Dendritic cell treated with granulocyte-macrophage colony-stimulating factor and Interleukin-4, amounts not matched to agents 40 ng/mL and 50 ng/mL, for 4 days (primary cell): ENCODE data around the gene GPRIN2.

Experiments used
- H3K27ac Mint-ChIP-seq: one replicate; pipeline ENCODE4 v1.8.0; 2022; ENCODE audit warnings: mild to moderate bottlenecking, mixed read lengths
- H3K27me3 Mint-ChIP-seq: one replicate; pipeline ENCODE4 v1.8.0; 2022; ENCODE audit warnings: mild to moderate bottlenecking, mixed read lengths
- H3K36me3 Mint-ChIP-seq: one replicate; pipeline ENCODE4 v1.8.0; 2022; ENCODE audit warnings: low read depth, mixed read lengths
- H3K4me1 Mint-ChIP-seq: one replicate; pipeline ENCODE4 v1.8.0; 2022; ENCODE audit warnings: low read depth, mixed read lengths
- H3K4me3 Mint-ChIP-seq: one replicate; pipeline ENCODE4 v1.8.0; 2022; ENCODE audit warnings: mild to moderate bottlenecking, moderate library complexity, mixed read lengths
- H3K9me3 Mint-ChIP-seq: one replicate; pipeline ENCODE4 v1.8.0; 2022; ENCODE audit warnings: mixed read lengths
- intact Hi-C: fragments of 100-400 bp; cut with micrococcal nuclease; formaldehyde crosslinking; loops from one replicate; pipeline ENCODE4 v1.15.0; 2022

GPRIN2 gene

DNA sequence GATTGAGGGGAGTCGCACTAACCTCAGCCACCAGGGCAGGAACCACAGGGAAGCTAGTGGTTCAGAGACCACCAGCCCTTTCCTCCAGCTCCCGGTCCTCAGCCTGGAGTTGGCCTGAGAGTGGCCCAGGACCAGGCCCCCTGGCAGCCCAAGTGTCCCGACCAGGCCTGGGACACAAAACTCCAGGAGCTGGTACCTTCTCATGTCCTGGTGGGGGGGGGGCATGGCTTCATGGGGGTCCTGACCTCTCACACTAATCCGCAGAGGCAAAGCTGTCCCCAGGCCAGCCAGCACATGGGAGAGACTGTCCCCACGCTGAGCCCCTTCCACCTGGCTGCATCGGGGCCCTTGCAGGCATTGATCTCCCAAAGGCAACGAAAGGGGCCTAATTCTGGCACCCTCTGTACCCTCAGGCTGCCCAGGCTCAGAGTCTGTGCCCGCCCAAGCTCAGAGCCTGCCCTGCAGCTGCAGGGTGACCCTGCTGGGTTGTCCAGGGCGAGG, 28.2 kb downstream of the GPRIN2 start:
- no peak overlapping the region for H3K27ac Mint-ChIP-seq
- peaks cover 3% of the 10 kb centered on the region for H3K27me3 Mint-ChIP-seq
- H3K9me3 Mint-ChIP-seq, result no peaks in the 10 kb centered on the region
- intact Hi-C loops, result no loop called here
- H3K4me3 Mint-ChIP-seq, result no peak overlapping the region
- no peaks in the 10 kb centered on the region for H3K4me1 Mint-ChIP-seq
- H3K36me3 Mint-ChIP-seq, result no peaks in the 10 kb centered on the region

DNA sequence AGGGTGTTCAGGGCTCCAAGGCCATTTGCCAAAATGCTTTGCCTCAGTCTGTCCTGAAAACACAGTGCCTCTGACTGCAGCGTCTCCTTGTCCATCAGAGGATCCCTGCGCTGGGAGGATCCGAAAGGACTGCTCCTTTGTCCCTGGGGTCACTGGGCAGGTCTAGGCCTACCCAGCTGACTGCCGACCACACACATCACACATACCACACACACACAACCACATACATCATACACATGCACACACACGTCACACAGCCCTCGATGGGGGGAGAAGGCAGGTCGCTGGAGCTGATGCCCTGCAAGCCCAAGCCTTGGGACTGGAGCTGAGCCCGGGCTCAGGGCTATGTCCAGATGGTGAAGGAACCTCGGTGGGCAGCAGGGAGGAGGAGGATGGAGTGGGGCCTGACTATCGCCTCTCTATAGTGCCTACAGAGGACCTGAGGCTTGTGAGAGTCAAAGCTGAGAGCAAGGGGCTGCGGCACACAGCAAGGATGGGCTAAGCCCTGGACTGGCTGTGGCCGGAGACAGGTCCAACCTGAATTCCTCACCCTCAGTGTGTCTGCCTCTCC, 29.1 kb downstream of the GPRIN2 start:
- Mint-ChIP-seq H3K4me1 (no peaks in the 10 kb centered on the region), H3K4me3 (no peak overlapping the region), H3K27ac (no peak overlapping the region), H3K36me3 (no peaks in the 10 kb centered on the region), H3K27me3 (peaks cover 3% of the 10 kb centered on the region), H3K9me3 (no peaks in the 10 kb centered on the region)
- intact Hi-C loops, result no loop called here

DNA sequence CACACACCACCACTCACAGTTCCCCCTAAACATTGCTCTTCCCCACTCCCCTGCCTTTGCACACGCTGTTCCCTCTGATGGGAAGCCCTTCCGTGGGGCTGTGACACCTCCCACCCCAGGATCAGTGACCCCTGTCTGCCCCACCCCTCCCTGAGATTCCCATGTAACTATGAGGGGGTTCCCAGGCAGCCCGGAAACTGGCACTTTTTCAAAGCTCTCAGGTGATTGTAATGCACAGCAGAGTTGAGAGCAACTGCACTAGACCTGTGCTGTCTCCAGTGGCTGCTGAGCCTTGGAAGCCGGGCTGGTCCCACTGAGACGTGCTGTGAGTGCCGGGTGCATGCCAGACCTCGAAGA, 29.8 kb downstream of the GPRIN2 start:
- intact Hi-C loops, result no loop called here
- no peaks in the 10 kb centered on the region for H3K9me3 Mint-ChIP-seq

DNA sequence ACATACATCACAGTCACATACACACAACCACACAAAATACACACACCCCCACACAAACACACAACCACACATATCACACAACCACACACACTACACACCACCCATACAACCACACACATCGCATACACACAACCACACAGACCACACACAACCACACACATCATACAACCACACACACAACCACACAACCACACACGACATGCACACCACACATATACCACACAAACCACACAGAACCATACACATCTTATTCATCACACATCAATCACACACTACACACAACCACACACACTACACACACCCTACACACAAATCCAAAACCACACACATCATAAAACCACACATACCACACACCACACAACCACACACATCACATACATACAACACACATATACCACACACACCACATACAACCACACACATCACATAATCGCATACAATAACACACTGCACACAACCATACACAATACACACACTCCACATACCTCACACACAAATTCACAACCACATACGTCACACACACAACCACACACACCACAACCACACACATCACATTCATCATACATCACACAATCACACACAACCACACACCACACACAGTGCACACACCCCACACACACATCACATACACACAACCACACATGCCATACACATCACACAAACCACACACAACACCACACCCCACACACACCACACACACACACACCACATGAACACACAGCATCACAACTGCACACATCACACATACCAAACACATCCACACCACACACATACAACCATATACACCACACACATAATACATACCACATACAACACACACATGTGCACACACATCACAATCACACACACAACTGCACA, 30.4 kb downstream of the GPRIN2 start:
- intact Hi-C loops, result no loop called here
- H3K27ac Mint-ChIP-seq, result no peak overlapping the region
- no peaks in the 10 kb centered on the region for H3K4me1 Mint-ChIP-seq
- H3K9me3 Mint-ChIP-seq, result no peaks in the 10 kb centered on the region
- H3K4me3 Mint-ChIP-seq, result no peak overlapping the region
- peaks cover 3% of the 10 kb centered on the region for H3K27me3 Mint-ChIP-seq
- no peaks in the 10 kb centered on the region for H3K36me3 Mint-ChIP-seq

More for the DNA sequence above, 29.8 kb downstream of the GPRIN2 start:
- no peaks in the 10 kb centered on the region for H3K4me1 Mint-ChIP-seq
- H3K36me3 Mint-ChIP-seq, result no peaks in the 10 kb centered on the region
- H3K27ac Mint-ChIP-seq, result no peak overlapping the region
- H3K27me3 Mint-ChIP-seq, result peaks cover 3% of the 10 kb centered on the region
- no peak overlapping the region for H3K4me3 Mint-ChIP-seq

DNA sequence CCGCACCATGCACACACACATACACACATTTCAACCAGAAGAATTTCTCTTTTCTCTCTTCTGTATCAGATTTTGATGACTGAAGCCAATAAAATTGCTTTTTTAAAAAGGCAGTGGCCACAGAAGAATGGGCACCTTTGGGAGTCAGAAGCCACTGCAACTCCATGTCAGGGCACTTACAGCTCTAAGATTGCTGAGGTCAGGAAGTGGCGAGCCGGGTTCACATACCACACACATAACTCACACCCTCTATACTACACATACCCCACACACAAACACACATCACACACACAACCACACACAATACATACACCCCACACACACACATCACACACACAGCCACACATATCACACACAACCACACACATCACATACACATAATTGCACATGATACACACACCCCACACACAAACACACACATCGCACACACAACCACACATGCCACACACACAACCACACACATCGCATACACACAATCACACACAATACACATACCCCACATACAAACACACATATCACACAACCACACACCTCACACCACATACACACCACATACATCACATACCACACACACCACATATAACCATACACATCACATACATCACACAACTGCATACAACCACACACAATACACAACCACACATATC, 31.2 kb downstream of the GPRIN2 start:
- no peaks in the 10 kb centered on the region for H3K27me3 Mint-ChIP-seq
- no peaks in the 10 kb centered on the region for H3K4me1 Mint-ChIP-seq
- no peaks in the 10 kb centered on the region for H3K36me3 Mint-ChIP-seq
- no peak overlapping the region for H3K27ac Mint-ChIP-seq
- intact Hi-C loops, result no loop called here
- H3K4me3 Mint-ChIP-seq, result no peak overlapping the region
- no peaks in the 10 kb centered on the region for H3K9me3 Mint-ChIP-seq

DNA sequence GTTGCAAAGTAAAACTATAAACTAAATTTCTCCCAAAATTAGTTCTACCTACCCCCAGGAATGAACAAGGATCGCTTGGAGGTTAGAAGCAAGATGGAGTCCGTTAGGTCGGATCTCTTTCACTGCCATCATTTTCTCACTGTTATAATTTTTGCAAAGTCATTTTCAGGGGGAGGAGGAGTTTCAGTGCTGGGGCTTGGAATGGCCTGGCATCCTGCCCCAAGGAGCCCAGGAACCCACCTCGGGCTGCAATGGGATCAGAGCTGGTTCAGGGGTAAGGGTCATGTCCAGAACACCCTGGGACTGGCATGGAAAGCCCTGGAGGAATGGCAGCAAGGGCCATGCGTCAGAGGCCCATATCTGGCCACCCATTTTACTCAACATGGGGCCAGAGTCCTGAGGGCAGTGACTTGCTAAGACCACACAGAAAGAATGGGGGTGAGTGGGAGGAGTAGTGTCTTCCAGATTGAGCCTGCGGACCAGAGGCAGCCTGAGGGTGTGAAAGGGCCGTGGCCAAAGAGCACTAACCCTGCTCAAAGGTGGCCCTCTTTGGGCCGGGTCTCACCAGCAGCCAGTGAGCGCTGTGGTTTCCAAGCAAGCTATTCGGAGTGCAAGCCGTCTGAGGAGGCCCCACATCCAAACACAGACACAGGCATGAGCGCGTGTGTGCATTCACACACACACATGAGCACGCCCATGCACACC, 31.8 kb downstream of the GPRIN2 start:
- H3K27ac Mint-ChIP-seq, result no peak overlapping the region
- no peaks in the 10 kb centered on the region for H3K27me3 Mint-ChIP-seq
- intact Hi-C loops, result no loop called here
- no peaks in the 10 kb centered on the region for H3K9me3 Mint-ChIP-seq
- H3K4me3 Mint-ChIP-seq, result no peak overlapping the region
- no peaks in the 10 kb centered on the region for H3K36me3 Mint-ChIP-seq
- no peaks in the 10 kb centered on the region for H3K4me1 Mint-ChIP-seq

DNA sequence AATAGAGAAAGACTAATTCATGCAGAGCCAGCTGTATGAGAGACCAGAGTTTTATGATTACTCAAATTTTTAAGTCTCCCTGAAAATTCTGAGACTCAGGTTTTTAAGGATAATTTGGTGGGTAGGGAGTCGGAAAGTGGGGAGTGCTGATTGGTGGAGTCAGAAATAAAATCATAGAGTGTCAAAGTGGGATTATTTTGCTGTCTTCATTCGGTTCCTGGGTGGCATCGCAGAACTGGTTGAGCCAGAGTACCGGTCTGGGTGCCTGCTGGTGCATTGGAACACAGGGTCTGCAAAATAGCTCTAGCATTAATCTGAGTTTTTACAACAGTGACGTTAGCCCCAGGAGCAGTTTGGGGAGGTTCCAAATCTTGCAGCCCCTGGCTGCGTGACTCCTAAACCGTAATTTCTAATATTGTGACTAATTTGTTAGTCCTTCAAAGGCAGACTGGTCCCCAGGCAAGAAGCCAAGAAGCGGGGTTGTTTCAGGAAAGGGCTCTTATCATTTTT, 32.4 kb downstream of the GPRIN2 start:
- H3K27me3 Mint-ChIP-seq, result no peaks in the 10 kb centered on the region
- H3K36me3 Mint-ChIP-seq, result no peaks in the 10 kb centered on the region
- intact Hi-C loops, result no loop called here
- H3K4me3 Mint-ChIP-seq, result no peak overlapping the region
- no peaks in the 10 kb centered on the region for H3K4me1 Mint-ChIP-seq
- H3K9me3 Mint-ChIP-seq, result no peaks in the 10 kb centered on the region
- no peak overlapping the region for H3K27ac Mint-ChIP-seq

DNA sequence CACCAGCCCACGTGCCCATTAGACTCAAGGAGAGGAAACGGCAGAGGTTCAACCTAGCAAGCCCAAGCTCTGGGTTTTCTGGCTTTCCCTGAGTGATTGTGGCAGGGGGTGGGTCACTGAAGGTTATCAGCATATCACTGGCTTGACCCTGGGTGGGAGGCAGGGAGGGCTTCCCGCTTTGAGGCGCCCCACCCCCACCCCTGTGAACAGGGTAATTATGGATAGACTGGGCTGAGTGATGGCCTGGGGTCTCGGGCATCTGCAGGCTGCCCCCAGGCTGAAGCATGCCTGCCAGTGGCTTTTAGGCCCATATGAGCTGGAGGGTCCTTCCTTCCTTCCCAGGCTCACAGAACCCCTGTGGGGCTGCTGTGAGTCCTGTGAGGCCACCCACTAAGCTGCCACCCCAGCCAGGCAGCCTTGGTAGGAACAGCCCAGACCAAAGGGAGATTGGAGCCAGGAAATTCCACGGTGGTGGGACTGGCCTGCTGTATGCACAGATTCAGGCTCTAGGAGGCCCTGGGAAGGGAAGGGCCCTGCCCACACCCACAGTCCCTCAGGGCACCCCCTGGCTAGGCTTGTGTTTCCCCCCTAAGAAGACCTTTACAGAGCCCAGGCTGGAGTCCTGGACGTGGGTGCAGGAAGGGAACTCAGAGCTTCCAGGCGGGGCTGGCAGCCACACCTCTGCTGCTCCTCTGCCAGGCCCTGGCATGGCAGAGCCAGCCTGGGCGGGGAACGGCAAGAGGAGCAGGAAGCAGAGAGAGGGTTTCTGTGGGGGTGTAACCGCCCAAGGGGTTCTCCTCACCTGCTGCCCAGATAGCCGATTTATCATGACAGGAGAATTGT, 33.1 kb downstream of the GPRIN2 start:
- Mint-ChIP-seq H3K27me3 (no peaks in the 10 kb centered on the region), H3K27ac (no peak overlapping the region), H3K9me3 (no peaks in the 10 kb centered on the region), H3K4me3 (no peak overlapping the region), H3K36me3 (no peaks in the 10 kb centered on the region), H3K4me1 (no peaks in the 10 kb centered on the region)
- intact Hi-C loops, result no loop called here

DNA sequence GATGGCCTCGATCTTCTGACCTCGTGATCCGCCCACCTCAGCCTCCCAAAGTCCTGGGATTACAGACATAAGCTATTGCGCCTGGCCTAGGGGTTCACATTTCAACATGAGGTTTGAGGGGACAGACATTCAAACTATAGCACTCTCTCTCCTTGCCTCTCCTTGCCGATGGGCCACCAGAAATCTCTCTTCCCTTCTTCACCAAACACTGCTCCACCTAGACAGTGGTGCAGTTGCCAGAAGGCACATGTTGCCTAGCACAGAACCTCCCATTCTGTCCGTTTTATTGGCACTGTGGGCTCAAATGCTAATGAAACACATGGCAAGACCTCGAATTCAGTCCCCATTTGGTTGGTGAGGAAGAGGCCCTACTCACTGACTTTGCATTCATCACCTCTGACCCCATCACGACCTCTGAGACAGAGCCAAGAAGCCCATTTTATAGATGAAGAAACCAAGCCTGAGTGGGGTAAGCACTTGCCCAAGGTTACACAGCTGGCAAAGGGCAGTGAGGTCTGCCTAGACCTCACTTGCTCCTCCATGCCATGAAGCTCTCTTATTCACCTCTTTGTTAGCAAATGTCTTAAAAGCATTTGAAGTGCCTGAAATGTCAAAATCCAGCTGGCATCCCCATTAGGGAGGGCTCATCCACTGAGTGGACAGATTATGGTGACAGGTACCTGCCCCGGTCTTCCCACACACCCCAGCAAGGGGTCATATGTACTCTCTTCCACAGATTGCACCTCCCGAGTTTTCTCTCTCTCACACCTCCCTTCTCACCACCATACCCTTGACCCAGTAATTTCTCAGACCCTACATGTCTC, 34.0 kb downstream of the GPRIN2 start:
- Mint-ChIP-seq H3K4me1 (no peaks in the 10 kb centered on the region), H3K4me3 (no peak overlapping the region), H3K27ac (no peak overlapping the region), H3K27me3 (no peaks in the 10 kb centered on the region), H3K9me3 (no peaks in the 10 kb centered on the region), H3K36me3 (no peaks in the 10 kb centered on the region)
- intact Hi-C loops, result no loop called here

DNA sequence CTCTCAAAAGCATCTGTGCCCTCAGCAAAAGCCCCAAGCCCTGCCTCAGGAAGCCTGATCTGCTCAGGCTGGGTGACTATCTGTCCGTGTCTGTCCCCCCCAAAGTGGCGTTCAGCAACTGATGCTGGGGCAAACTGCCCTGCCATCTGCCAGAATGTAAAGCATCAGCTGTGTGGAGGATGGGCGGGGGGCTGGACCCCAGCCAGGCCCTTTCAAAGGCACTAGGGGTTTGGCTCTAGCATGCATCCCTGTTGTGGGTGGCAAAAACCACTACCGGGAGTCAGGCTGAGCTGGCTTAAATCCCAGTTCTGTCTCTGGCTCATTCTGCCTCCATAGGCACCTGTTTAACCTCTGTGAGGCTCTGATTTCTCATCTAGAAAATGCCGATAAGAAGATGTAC, 35.5 kb downstream of the GPRIN2 start:
- intact Hi-C loops, result no loop called here
- H3K36me3 Mint-ChIP-seq, result no peaks in the 10 kb centered on the region
- no peaks in the 10 kb centered on the region for H3K27me3 Mint-ChIP-seq
- no peaks in the 10 kb centered on the region for H3K4me1 Mint-ChIP-seq
- H3K4me3 Mint-ChIP-seq, result no peak overlapping the region
- no peaks in the 10 kb centered on the region for H3K9me3 Mint-ChIP-seq
- H3K27ac Mint-ChIP-seq, result no peak overlapping the region

DNA sequence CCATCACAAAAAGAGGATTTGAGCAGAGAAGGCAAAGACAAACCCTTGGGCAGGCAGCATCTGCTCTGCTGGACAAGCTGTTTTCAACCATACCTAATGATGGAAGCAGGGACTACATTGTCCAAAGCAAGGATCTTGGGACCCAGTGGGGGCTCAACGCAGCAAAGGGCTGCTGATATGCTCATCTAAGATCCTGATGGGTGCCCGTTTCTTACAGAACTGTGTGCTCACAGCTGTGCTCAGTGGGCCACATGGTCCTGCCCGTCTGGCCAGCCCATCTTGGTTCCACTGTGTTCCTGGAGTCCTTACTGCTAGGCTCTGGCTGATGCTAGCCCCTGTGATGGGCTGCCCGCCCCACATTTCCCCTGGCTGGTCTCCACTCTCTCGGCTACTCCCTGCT, 36.1 kb downstream of the GPRIN2 start:
- Mint-ChIP-seq H3K9me3 (no peaks in the 10 kb centered on the region), H3K4me1 (no peaks in the 10 kb centered on the region), H3K27ac (no peak overlapping the region), H3K27me3 (no peaks in the 10 kb centered on the region), H3K36me3 (no peaks in the 10 kb centered on the region), H3K4me3 (no peak overlapping the region)
- intact Hi-C loops, result no loop called here

DNA sequence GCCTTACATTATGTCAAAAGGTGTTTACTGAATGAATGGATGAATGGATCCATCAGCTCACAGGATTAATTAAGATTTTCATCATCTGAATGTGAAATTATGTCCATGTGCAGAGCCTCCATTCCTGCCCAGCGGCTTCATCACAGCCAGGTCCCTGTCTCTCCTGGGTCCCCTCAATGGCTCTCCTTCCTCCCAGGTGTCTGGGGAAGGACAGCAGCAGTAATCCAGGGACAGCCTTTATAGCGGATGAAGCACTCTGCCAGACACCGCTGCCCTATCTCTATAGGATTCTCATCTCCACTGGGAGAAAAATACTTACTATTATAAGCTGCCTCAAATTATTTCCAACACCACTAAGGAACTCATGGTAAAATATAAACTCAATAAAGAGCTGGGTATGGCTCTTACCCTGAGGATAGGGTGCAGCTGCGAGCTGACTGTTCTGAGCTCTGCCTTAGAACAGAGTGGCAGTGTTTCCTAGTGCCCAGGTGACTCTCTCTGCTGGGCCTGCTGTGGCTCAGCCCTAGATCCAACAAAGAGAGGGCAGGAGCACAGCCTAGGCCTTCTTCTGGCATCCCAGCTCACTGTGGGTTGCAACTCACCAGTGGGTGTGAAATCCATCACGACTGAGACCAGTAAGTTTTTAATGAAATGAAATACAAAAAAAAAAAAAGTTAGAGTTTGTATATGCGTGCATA, 38.3 kb downstream of the GPRIN2 start:
- Mint-ChIP-seq H3K36me3 (no peaks in the 10 kb centered on the region), H3K4me3 (no peak overlapping the region), H3K4me1 (no peaks in the 10 kb centered on the region), H3K9me3 (no peaks in the 10 kb centered on the region), H3K27ac (no peak overlapping the region), H3K27me3 (no peaks in the 10 kb centered on the region)
- intact Hi-C loops, result no loop called here
